ENCODE results near the gene TMEM165.

- TF ChIP-seq POLR2A (IDR thresholded peaks at IDR 0.05) (no peak), CTCF (IDR thresholded peaks at IDR 0.05) (no peak)
Measured at GRCh38 chr4:55437823-55438222, 42.1 kb downstream of the TMEM165 start.
